ENCODE measurements around the gene ABL1. TPM values are rescaled to one million over a fixed set of nuclear protein-coding genes. Genes with fewer than 3 reads are reported as not detected.

The ABL1 gene
- total RNA-seq, 1 donor from 2014 or later = 91.0 TPM

DNA sequence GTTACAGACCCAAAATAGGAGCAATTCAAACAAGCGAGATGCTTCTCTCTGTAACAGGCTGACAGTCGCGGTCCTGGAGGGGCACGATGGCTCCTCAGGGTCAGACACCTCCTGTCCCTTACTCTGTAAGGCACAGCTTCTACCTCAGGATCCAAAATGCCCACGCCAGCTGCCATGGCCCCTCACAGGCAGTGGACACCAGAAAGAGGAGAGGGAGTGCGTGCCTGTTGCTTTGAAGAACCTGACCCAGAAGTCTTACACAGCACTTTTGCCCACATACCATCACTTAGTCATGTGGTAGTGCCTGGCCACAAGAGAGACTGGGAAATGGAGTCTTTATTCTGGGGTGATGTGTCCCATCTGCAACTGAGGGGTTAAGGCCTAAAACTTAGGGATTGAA, 11.6 kb upstream of the ABL1 start:
- peak overlapping the region; percentile 60 for H3K27ac Mint-ChIP-seq (ENCODE audit: unreplicated experiment)
- no peaks in the 10 kb centered on the region for H3K27me3 Mint-ChIP-seq (ENCODE audit: low read depth)
- TF ChIP-seq, protein P1, sequence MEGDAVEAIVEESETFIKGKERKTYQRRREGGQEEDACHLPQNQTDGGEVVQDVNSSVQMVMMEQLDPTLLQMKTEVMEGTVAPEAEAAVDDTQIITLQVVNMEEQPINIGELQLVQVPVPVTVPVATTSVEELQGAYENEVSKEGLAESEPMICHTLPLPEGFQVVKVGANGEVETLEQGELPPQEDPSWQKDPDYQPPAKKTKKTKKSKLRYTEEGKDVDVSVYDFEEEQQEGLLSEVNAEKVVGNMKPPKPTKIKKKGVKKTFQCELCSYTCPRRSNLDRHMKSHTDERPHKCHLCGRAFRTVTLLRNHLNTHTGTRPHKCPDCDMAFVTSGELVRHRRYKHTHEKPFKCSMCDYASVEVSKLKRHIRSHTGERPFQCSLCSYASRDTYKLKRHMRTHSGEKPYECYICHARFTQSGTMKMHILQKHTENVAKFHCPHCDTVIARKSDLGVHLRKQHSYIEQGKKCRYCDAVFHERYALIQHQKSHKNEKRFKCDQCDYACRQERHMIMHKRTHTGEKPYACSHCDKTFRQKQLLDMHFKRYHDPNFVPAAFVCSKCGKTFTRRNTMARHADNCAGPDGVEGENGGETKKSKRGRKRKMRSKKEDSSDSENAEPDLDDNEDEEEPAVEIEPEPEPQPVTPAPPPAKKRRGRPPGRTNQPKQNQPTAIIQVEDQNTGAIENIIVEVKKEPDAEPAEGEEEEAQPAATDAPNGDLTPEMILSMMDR (conservative IDR thresholded peaks at IDR 0.05) = no peak
- peaks cover 2% of the 10 kb centered on the region for H3K36me3 Mint-ChIP-seq (ENCODE audit: low read depth)
- peak overlapping the region; percentile 9 for H3K4me3 Mint-ChIP-seq
- peaks cover 53% of the 10 kb centered on the region for H3K4me1 Mint-ChIP-seq
- H3K9me3 Mint-ChIP-seq = no peaks in the 10 kb centered on the region
- no peak for DNase-seq (ENCODE audit: low read depth, low spot score)

DNA sequence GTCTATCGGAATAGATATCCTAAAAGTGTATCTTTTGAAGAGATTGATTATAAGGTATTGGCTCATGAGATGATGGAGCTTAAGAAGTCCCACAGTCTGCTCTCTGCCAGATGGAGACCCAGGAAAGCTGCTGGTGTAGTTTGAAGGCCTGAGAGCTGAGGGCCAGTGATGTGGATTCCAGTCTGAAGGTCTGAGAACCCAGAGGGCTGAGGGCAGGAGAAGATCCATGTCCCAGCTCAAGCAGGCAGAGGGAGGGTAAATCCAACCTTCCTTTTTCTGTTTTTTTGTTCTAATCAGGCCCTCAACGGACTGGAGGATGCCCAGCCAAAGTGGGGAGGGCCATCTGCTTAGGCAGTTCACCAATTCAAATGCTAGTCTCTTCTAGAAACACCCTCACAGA, 11.0 kb upstream of the ABL1 start:
- DNase-seq (ENCODE audit: low read depth, low spot score) = no peak
- Mint-ChIP-seq H3K27me3 (ENCODE audit: low read depth) (no peaks in the 10 kb centered on the region), H3K4me3 (no peak overlapping the region), H3K4me1 (peaks cover 47% of the 10 kb centered on the region), H3K27ac (ENCODE audit: unreplicated experiment) (peak overlapping the region; percentile 60), H3K36me3 (ENCODE audit: low read depth) (peaks cover 7% of the 10 kb centered on the region), H3K9me3 (no peaks in the 10 kb centered on the region)
- TF ChIP-seq, protein P1 (conservative IDR thresholded peaks at IDR 0.05) = no peak

DNA sequence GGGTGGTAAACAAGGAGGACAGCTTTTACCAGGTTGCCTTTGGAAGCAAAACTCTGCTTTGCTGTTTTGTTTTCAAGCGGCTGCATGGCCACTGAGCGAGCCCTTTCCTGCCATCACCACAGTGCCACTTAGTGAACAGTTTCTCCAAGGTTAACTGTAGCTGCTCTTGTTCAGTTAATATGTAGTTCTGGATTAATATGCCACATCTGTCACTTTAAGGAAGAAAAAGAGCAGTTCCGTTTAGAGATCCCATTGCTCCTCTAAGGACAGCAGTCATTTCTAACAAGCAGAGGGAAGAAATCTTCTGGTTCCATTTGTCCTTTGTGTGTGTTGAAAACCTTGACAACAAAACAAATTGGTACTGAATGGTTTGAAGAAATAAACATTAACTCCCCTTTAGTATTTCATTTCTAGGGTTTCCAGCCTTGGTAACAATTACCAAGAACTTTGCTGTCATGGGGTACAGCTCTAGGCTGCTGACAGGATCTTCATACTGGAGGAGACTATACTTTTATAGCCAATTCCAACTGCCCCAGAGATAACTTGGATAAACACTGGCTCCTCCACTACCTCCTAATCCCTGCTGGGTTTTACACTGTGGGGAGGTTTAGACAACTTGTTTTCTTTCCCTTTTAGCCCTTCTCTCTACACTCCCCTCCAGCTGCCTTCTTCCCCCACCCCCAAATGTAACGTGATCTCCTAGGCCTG, 10.3 kb upstream of the ABL1 start:
- Mint-ChIP-seq H3K27ac (ENCODE audit: unreplicated experiment) (peak overlapping the region; percentile 80), H3K4me3 (peak overlapping the region; percentile 28), H3K36me3 (ENCODE audit: low read depth) (peaks cover 7% of the 10 kb centered on the region), H3K9me3 (no peaks in the 10 kb centered on the region), H3K27me3 (ENCODE audit: low read depth) (no peaks in the 10 kb centered on the region), H3K4me1 (peaks cover 46% of the 10 kb centered on the region)
- no peak for DNase-seq (ENCODE audit: low read depth, low spot score)
- TF ChIP-seq, protein P1 (conservative IDR thresholded peaks at IDR 0.05) = no peak

DNA sequence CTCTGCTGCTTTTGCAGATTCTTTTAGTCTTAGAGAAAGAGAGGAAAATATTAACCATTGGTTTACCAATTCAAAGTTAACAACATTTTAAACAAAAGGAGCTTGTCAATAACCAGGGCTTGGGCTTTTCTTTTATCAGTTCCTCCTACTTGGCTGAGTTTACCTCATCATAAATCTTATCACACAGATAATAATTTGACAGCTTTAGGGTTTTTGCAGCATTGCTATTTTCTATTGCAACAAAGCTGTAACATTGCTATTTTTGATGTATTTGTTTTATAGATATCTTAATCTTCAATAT, 9.8 kb upstream of the ABL1 start:
- peaks cover 41% of the 10 kb centered on the region for H3K4me1 Mint-ChIP-seq
- no peaks in the 10 kb centered on the region for H3K27me3 Mint-ChIP-seq (ENCODE audit: low read depth)
- H3K9me3 Mint-ChIP-seq = no peaks in the 10 kb centered on the region
- TF ChIP-seq, protein P1 (conservative IDR thresholded peaks at IDR 0.05) = no peak
- H3K4me3 Mint-ChIP-seq = peak overlapping the region; percentile 28
- peak overlapping the region; percentile 31 for H3K27ac Mint-ChIP-seq (ENCODE audit: unreplicated experiment)
- no peak for DNase-seq (ENCODE audit: low read depth, low spot score)
- peaks cover 7% of the 10 kb centered on the region for H3K36me3 Mint-ChIP-seq (ENCODE audit: low read depth)

DNA sequence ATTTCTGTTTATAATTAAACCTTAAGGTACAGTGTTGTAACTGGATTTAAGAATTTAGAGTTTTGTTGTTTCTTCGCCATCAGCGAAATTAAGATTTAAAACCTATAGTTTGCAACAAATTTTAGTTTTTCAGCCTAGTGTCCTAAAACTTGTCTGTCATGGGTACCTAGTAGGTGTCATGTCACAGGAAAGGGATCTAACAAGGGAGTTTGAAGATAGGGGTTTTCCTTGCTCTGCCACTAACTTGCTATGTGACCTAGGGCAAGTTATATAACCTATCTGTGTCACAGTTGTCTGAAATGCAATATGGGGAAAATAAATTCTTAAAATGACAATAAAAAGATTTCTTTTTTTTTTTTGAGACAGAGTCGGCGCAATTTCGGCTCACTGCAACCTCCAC, 9.2 kb upstream of the ABL1 start:
- TF ChIP-seq, protein P1 (conservative IDR thresholded peaks at IDR 0.05) = no peak
- no peak overlapping the region for H3K4me3 Mint-ChIP-seq
- H3K4me1 Mint-ChIP-seq = peaks cover 39% of the 10 kb centered on the region
- no peak for DNase-seq (ENCODE audit: low read depth, low spot score)
- no peaks in the 10 kb centered on the region for H3K9me3 Mint-ChIP-seq
- peaks cover 7% of the 10 kb centered on the region for H3K36me3 Mint-ChIP-seq (ENCODE audit: low read depth)
- H3K27ac Mint-ChIP-seq (ENCODE audit: unreplicated experiment) = no peak overlapping the region
- H3K27me3 Mint-ChIP-seq (ENCODE audit: low read depth) = no peaks in the 10 kb centered on the region
